CD1c-positive myeloid dendritic cell (primary cell): Measurements from ENCODE around the gene TPRG1L.

Experiments used
- DNase-seq: peaks from one replicate; pipeline ENCODE4 v3.0.0-alpha.2; 2016; ENCODE audit errors: extremely low spot score

Gene TPRG1L

DNA sequence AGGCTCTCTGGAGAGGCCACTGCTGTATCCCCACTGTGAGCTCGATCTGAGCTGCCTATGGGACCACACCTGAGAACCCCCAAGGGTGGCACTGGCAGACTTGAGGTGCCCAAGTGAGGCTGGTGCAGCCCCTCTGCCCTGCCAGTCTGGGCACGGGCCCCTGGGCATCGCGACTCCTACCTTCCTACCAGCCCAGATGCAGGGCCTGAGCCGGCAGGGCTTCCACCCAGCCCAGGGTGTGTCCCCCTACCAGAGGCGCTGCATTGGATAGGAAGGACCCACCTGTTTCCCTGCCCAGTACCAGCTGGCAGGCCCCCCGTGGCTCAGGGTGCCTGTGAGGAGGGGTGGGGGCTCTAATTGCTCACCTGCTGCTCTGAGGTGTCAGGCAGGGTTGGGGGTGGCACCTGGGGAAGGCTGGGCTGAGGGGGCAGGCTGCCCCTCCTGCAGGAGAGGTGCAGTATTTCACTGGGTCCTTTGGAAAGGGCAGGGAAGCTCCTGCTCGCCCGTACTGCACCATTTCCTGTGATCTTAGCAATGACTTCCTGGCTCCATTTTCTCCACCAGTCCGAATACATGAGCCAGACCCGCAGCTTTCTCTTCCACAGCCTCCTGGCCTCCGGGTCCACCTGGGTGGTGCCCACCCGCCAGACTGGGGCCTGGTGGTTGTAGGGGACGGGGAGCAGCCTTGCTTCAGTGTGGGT lies 39.3 kb downstream of the TPRG1L start:
- no peak for DNase-seq

DNA sequence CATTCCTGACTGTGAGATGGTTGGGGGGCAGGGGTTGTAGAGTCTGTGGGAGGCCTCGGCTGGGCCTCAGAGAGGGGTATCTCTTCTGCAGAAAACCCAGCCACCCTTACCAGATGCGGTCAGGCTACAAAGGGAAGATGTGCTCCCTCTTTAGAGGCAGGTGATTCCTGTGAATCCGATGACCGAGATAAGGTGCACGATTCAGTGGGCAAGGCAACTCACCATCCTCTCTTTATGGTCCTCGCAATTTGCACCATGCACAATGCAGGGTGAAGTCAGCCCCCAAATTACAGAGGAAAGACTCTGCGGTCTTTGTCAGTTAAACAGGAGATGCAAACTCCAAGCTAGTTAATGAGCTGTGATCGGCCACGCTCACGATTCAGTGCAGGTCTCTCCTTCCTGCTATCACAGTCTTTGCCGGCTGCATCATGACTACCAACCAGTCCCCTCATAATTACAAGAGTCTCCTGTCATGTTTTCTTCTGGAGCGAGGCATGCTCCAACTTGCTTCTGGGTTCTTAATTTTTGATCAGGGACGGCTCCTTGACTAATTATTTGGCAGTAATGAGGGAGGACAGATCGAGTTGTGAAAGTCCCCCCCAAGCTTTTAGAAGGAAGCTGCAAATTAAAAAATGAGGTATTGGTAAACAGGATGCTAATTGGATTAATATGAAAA lies 40.0 kb downstream of the TPRG1L start:
- DNase-seq, result no peak

DNA sequence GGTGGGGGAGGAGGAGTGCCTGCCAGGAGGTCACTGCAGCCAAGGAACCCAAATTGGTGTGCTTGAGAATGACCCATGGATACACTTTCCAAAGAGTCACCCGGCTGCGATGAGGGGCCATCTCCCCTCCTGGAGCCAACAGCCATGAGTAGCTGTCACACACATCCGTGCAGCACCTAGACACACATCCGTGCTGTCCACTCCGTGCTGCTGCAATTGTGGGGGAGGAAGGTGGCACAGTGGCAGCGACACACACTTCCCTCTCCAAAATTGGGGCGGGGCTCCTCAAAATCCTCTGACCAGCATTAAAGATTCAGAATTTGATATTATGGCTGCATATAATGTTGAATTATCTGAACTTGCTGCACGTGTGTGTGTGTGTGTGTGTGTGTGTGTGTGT lies 43.3 kb downstream of the TPRG1L start:
- DNase-seq, result no peak

- DNase-seq, result peak; percentile 72
Measured at GRCh38 chr1:3668585-3669300, 43.9 kb downstream of the TPRG1L start.

DNA sequence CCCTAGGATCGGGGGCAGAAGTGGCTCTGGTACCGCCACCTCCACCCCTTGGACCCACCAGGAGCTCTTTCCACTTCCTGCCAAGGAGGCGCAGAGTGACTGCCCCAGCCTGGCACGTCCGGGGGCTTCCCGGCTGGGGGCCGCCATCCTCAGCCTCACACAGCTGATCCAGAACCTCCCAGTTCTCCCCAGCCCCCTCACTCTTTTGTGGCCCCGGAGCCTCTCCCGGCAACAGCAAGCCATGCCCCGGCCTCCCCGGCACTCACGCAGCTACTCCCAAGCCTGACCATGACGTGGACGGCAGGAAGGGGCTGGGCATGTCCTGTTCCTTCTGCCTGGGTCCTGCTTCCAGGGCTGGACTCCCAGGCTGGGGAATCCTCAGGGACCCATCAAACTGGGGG lies 44.6 kb downstream of the TPRG1L start:
- DNase-seq, result no peak

GRCh38 chr1:3669971-3670431 lies 45.2 kb downstream of the TPRG1L start:
- no peak for DNase-seq

DNA sequence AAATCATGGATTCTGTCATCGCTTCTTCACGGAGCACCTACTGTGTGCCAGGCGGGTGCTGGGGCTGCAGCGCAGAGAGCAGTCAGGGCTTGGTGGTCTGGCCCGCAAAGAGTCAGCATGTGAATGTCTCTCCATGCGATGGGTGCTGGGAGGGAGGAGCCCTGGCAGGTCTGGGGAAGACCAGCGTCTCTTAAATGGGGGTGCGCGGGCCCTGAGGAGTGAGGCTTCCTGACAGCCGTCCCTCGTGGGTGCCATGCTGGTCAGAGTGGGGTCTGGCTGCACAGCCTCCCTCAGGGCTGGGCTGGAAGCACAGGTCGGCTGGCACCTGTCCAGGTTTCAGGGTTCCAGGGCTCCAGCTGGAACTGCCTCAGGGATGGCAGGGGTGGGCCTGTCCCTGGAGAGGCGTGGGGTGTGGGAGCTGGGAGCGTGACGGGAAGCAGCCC lies 46.0 kb downstream of the TPRG1L start:
- DNase-seq, result no peak

GRCh38 chr1:3671371-3672180 lies 46.8 kb downstream of the TPRG1L start:
- DNase-seq, result no peak

DNA sequence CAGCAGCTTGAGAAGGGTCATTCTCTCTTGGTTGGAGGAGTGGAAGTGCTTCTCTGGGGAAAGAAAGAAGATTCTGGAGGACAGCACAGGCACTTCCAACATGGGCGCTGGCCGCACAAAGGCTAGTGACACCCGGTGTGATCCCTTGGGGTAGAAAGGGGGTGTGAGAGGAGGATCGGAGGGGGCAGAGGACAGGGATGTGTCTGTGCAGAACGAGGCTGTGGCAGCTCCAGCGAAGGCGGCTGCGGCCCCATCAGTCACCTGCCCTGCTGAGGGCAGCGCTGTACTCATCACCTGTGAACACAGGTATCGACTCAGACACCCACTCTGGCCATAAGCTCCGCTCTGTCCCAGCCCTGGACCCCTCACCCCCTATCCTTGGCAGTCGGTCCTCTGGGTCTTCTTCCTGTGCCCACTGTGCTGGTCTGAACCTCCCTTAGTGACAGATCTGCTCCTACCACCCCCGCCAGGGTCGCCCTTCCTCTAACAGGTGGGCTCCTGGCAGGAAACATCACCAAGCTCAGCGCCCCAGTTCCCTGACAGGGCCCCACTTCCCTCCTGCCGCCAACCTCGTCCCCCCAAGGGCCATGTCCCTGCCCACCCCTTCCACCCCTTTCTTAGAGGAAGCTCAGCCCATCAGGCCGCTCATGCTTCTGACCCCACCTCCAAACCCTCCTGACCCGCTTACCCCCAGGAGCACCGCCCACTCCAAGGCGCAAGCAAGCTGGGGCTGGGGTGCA lies 47.6 kb downstream of the TPRG1L start:
- DNase-seq, result no peak

DNA sequence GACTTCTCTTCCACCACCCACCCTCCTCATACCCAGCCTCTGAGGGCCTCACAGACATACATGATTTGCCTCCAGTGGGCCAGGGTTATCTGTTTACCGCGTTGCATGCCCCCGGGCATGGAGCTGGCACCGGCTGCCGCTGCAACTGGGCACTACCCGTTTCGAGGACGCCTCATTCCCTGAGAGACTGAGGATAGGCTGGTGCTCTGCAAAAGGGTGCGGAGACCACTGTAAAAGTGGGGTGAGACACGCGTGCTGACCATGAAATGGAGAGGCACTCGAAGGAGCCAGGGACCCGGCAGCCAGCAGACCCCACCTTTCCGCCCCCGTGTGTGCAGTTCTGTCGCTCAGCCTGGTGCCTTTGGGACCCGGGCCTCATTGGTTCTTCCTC lies 48.2 kb downstream of the TPRG1L start:
- no peak for DNase-seq

GRCh38 chr1:3673381-3674099 lies 48.7 kb downstream of the TPRG1L start:
- no peak for DNase-seq

GRCh38 chr1:3674100-3675094 lies 49.6 kb downstream of the TPRG1L start:
- no peak for DNase-seq

GRCh38 chr1:3675436-3675835 lies 50.6 kb downstream of the TPRG1L start:
- DNase-seq, result no peak

- peak; percentile 23 for DNase-seq
Measured at GRCh38 chr1:3676581-3677470, 52.0 kb downstream of the TPRG1L start.

DNA sequence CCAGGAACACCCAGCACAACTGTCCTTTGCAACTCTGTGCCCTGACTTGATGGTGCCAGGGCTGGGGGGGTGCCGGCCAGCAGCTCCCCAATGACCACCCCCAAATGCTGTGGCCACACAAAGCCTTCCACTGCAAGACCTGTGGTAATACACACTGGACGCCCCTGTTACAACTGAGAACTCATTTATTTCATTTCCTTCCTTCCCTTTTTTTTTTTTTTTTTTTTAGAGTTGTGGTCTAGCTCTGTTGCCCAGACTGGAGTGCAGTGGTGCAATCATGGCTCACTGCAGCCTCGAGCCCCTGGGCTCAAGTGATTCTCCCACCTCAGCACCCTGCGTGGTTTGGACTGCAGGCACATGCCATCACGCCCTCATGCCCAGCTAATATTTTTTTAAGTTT lies 52.7 kb downstream of the TPRG1L start:
- DNase-seq, result peak; percentile 34

- DNase-seq, result peak; percentile 38
Measured at GRCh38 chr1:3678361-3679097, 53.7 kb downstream of the TPRG1L start.

DNA sequence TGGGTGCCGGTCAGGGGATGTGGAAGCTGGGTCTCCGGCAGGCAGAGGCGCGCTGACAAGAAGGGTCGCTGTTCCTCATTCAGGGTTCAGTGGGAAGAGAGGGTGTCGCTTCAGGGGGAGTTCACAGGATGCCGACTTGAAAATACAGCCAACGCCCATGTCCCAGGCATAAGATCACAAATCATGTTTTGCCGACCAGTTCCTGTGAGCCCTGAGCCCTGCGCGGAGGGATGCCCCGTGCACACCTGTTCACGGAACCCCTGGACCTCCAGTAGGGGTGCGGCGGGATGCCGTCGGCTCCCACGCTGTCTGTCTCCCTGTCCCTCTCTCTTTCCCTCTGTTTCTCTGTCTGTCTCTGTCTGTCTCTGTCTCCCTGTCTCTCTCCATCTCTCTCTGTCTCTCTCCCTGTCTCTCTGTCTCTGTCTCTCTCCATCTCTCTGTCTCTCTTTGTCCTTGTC lies 54.3 kb downstream of the TPRG1L start:
- peak; percentile 61 for DNase-seq
